MV-4-11 (cell line): ENCODE measurements around the gene SPATA6L.

ENCODE experiments used
- DNase-seq: peaks from one replicate; lab custom pipeline; 2025; lab: John Stamatoyannopoulos, UW

SPATA6L gene

DNA sequence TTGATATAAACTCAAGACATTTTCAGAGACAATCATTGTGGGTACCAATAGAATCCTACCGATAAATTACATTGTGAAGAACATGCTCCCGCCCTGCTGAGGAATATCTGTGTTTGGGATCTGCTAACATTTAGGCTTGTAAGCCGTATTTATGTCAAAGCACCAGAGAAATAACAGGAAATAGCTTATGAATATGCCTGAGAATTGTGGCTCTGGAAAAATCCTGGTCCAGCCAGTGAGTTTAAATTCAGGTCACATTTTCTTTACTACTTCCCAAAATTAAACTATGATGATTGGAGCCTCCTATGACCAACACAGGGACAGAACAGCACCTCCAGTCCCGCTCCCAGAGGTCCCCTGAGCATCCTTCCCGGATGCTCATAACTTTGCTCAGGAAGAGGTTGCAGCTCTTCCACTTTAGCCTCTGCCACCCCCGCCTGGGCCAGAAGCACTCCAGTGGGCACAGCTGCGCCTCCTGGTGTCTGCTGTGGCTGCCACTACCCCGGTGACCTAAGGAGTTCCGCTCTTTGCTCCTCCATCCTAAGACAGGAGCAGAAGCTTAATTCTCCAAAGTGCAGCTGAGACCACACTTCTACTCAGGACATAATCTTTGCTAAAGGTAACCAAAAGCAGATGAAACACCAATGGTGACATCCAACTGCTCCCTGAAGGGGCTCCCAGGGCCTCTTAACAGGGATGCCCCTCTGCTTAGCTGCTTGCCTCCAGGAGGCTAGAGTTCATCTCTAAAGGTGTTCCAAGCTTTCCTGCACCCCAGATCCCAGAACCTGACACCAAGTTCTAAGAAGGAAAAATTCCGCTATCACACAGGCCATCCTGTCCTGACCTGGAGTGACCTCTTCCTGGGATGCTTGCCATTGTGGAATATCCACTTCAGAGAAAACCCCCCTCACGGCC lies 117.2 kb downstream of the SPATA6L start:
- DNase-seq, result no peak
